ENCODE measurements around the gene STXBP1.
A peak's percentile ranks its signal among the peaks of the same experiment; 100 is the strongest.

Gene STXBP1

GRCh38 chr9:127664678-127665507 is 52.8 kb downstream of the STXBP1 start:
- TF ChIP-seq, protein P1, sequence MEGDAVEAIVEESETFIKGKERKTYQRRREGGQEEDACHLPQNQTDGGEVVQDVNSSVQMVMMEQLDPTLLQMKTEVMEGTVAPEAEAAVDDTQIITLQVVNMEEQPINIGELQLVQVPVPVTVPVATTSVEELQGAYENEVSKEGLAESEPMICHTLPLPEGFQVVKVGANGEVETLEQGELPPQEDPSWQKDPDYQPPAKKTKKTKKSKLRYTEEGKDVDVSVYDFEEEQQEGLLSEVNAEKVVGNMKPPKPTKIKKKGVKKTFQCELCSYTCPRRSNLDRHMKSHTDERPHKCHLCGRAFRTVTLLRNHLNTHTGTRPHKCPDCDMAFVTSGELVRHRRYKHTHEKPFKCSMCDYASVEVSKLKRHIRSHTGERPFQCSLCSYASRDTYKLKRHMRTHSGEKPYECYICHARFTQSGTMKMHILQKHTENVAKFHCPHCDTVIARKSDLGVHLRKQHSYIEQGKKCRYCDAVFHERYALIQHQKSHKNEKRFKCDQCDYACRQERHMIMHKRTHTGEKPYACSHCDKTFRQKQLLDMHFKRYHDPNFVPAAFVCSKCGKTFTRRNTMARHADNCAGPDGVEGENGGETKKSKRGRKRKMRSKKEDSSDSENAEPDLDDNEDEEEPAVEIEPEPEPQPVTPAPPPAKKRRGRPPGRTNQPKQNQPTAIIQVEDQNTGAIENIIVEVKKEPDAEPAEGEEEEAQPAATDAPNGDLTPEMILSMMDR (IDR thresholded peaks at IDR 0.05; ENCODE audit: low read depth, low read length), result no peak
- H3K4me3 ChIP-seq (replicated peaks in 1 of 2; ENCODE audit: low read depth in 2 of 2, low read length in 2 of 2), result no peak overlapping the region
- DNase-seq (ENCODE audit: low read depth in 2 of 2), result peak in 1 of 2 donors; percentile 3

- no peak for DNase-seq (ENCODE audit: low read depth in 2 of 2)
- no peak overlapping the region for H3K4me3 ChIP-seq (replicated peaks in 1 of 2; ENCODE audit: low read depth in 2 of 2, low read length in 2 of 2)
- TF ChIP-seq, protein P1 (IDR thresholded peaks at IDR 0.05; ENCODE audit: low read depth, low read length), result no peak
Observed at GRCh38 chr9:127667127-127667844, 55.2 kb downstream of the STXBP1 start.

GRCh38 chr9:127667906-127668305 is 55.8 kb downstream of the STXBP1 start:
- H3K4me3 ChIP-seq (replicated peaks in 1 of 2; ENCODE audit: low read depth in 2 of 2, low read length in 2 of 2), result no peak overlapping the region
- TF ChIP-seq, protein P1 (IDR thresholded peaks at IDR 0.05; ENCODE audit: low read depth, low read length), result no peak
- DNase-seq (ENCODE audit: low read depth in 2 of 2), result no peak

DNA sequence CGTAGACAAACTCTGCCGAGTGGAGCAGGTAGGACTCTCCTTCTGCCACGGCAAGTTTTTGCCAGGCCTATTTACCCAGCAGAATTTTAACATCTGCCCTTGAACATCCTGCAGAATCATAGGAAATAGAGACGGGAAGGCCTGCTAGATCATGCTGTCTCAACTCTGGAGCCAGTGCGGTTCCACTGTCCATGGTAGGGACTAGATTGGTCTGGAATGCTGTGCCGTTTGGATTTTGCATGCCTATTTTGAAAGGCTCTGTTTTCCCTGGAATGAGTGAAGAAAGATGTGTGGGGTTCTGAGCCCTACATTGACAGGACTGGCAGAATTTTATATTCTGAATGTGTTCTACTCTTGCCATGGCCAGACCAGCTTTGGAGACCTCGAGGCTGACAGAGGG is 61.2 kb downstream of the STXBP1 start:
- TF ChIP-seq, protein P1 (IDR thresholded peaks at IDR 0.05; ENCODE audit: low read depth, low read length), result no peak
- H3K4me3 ChIP-seq (replicated peaks in 1 of 2; ENCODE audit: low read depth in 2 of 2, low read length in 2 of 2), result no peak overlapping the region
- no peak for DNase-seq (ENCODE audit: low read depth in 2 of 2)

- peak in 1 of 2 donors; percentile 34 for DNase-seq (ENCODE audit: low read depth in 2 of 2)
- TF ChIP-seq, protein P1 (IDR thresholded peaks at IDR 0.05; ENCODE audit: low read depth, low read length), result no peak
- H3K4me3 ChIP-seq (replicated peaks in 1 of 2; ENCODE audit: low read depth in 2 of 2, low read length in 2 of 2), result no peak overlapping the region
Observed at GRCh38 chr9:127676638-127677037, 64.6 kb downstream of the STXBP1 start.

DNA sequence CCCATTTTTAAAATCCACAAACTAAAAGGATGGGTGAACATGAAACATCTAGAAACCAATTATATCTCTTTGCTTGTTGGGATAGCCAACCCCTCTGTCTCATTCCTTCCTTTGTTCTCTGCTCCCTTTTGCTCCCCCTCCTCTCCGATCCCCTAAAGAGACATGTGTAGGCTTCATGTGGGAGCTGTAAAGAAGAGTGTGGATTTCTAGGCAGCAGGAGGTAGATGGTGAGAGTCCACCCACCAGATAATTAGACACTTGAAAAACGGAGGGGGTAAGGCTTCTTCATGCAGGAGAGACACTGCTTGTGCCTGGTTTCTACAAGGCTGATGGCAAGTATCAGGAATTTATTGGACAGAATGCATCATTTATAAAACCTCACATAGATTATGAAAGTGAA is 67.4 kb downstream of the STXBP1 start:
- DNase-seq (ENCODE audit: low read depth in 2 of 2), result no peak
- no peak overlapping the region for H3K4me3 ChIP-seq (replicated peaks in 1 of 2; ENCODE audit: low read depth in 2 of 2, low read length in 2 of 2)
- TF ChIP-seq, protein P1 (IDR thresholded peaks at IDR 0.05; ENCODE audit: low read depth, low read length), result no peak

Data from cardiac fibroblast (primary cell).